Testis (tissue), 3 donors: ENCODE measurements around the gene WNT6. TPM values are rescaled to one million over a fixed set of nuclear protein-coding genes. Genes with fewer than 3 reads are reported as not detected.

Experiments
- DNase-seq: peaks from one replicate; pipeline ENCODE4 v3.0.0-alpha.2; 2019
- H3K27ac ChIP-seq, 2 donors: fragments of 200-600 bp; sonication (generic); one replicate each; pipeline ENCODE4 v1.5.1; 2019
- H3K27me3 ChIP-seq: fragments of 200-600 bp; sonication (generic); one replicate; pipeline ENCODE4 v1.5.1; 2019
- H3K36me3 ChIP-seq: fragments of 200-600 bp; sonication (generic); one replicate; pipeline ENCODE4 v1.5.1; 2017; ENCODE audit warnings: low read depth; ENCODE audit errors: missing control alignments
- H3K4me1 ChIP-seq: fragments of 200-600 bp; sonication (generic); one replicate; pipeline ENCODE4 v1.5.1; 2019
- H3K4me3 ChIP-seq, 2 donors: fragments of 200-600 bp; sonication (generic); one replicate each; pipeline ENCODE4 v1.5.1; 2017 to 2019
- H3K9me3 ChIP-seq: fragments of 200-600 bp; sonication (generic); one replicate; pipeline ENCODE4 v1.5.1; 2017
- POLR2A ChIP-seq: fragments of 450-650 bp; IDR thresholded peaks from one replicate; pipeline ENCODE4 v1.6.1; 2017; ENCODE audit warnings: antibody characterized with exemption, mild to moderate bottlenecking, moderate library complexity
- WGBS, 2 donors: methylation state at CpG; one replicate each; pipeline ENCODE4 v1.1.5; 2018; 5-methylcytosine and 5-hydroxymethylcytosine counted together
- intact Hi-C: fragments of 100-400 bp; cut with DNase I; formaldehyde crosslinking; loops from one replicate; pipeline ENCODE4 v1.15.1; 2023; ENCODE audit warnings: low total_unique reads
- polyA plus RNA-seq: library from polyadenylated mRNA; stranded (reverse); fragments of 350-450 nt; fragmentation: Illumina TruSeq; extraction: RNeasy Lipid Tissue Mini Kit (QIAGEN cat#74804); gene quantifications from one replicate; pipeline ENCODE4 v1.2.3, GENCODE V29; 2014; ENCODE audit warnings: low read depth, low replicate concordance; ENCODE audit not compliant: insufficient read depth
- total RNA-seq, 2 donors: library from RNA; depleted of rRNA; stranded (reverse); fragments of >200 nt; gene quantifications; one replicate each; pipeline ENCODE4 v1.2.3, GENCODE V29; 2016
- TF ChIP-seq, protein P1 (sequence below), 3 experiments: fragments of 450-650 bp in 2 of 3; fragments of 200-600 bp in 1 of 3; sonication (generic) in 1 of 3; IDR thresholded peaks; one replicate each; pipeline ENCODE4 v1.5.1; 2016 to 2019; ENCODE audit warnings: antibody characterized with exemption in 3 of 3, mild to moderate bottlenecking in 2 of 3, moderate library complexity in 1 of 3

WNT6 gene
- total and polyA plus RNA-seq, 3 donors from 2014 or later, result 2.7 to 46.5 (median 5.5) TPM

DNA sequence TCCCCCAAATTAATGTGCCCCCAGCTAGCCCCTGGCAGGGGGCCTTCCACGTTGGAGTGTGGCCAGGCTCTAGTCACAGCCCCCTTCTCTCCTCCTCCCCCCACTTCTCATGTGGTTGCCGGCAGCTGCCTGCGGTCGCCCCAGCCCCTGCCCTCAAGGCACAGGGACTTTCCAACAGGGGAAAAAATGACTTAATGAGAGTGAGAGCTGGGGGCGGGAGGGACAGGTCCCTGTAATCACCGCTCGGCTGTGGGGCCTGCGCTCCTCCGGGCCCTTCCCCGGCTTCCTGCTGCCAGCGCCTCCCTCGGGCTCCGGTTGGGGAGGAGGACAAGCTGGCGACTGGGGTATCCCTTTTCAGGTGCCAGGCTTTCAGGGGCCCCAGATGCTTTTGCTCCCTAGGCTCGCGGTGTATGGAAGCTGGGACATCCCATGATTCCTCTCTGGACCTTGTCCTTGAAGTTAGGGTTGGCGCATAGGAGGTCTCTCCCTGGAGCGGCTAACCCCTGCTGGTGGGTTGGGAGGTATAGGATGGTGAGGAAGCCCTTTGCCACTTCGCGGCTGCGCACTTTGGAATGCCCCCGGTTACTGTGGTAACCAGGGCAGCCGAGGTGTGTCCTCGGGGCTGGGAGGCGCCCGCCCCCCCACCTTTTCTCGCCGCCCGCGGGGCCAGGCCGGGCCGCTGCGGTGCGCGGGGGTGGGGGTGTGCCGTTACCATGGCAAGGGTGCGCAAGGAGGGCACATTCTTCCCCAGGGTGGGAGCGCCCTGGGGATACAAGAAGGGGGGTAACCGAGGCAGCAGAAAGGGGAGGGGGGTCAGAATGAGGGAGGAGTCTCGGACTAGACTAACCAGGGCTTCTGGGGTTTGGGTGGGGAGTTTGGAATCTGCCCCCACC is 37.1 kb downstream of the WNT6 start:
- Histone ChIP-seq H3K4me3 (no peak overlapping the region), H3K27ac (no peak overlapping the region), H3K36me3 (no peaks in the 10 kb centered on the region), H3K27me3 (no peaks in the 10 kb centered on the region), H3K9me3 (no peaks in the 10 kb centered on the region), H3K4me1 (peaks cover 20% of the 10 kb centered on the region)
- TF ChIP-seq POLR2A, result no peak
- 0 to 15% methylated on average over 7 to 29 of the region's 40 CpGs for whole genome bisulfite sequencing, 2 donors
- intact Hi-C loops, result no loop called here
- no peak for DNase-seq

GRCh38 chr2:218897394-218898108 is 37.9 kb downstream of the WNT6 start:
- intact Hi-C loops, result no loop called here
- no peak for TF ChIP-seq POLR2A
- TF ChIP-seq, protein P1, sequence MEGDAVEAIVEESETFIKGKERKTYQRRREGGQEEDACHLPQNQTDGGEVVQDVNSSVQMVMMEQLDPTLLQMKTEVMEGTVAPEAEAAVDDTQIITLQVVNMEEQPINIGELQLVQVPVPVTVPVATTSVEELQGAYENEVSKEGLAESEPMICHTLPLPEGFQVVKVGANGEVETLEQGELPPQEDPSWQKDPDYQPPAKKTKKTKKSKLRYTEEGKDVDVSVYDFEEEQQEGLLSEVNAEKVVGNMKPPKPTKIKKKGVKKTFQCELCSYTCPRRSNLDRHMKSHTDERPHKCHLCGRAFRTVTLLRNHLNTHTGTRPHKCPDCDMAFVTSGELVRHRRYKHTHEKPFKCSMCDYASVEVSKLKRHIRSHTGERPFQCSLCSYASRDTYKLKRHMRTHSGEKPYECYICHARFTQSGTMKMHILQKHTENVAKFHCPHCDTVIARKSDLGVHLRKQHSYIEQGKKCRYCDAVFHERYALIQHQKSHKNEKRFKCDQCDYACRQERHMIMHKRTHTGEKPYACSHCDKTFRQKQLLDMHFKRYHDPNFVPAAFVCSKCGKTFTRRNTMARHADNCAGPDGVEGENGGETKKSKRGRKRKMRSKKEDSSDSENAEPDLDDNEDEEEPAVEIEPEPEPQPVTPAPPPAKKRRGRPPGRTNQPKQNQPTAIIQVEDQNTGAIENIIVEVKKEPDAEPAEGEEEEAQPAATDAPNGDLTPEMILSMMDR (IDR thresholded peaks at IDR 0.05), result no peak
- Histone ChIP-seq H3K36me3 (no peaks in the 10 kb centered on the region), H3K27ac (no peak overlapping the region), H3K9me3 (no peaks in the 10 kb centered on the region), H3K4me3 (no peak overlapping the region), H3K27me3 (no peaks in the 10 kb centered on the region), H3K4me1 (peaks cover 18% of the 10 kb centered on the region)
- WGBS, 2 donors, result 1 to 9% methylated on average over 9 to 33 of the region's 34 CpGs
- no peak for DNase-seq

GRCh38 chr2:218898109-218898878 is 38.7 kb downstream of the WNT6 start:
- Histone ChIP-seq H3K27me3 (no peaks in the 10 kb centered on the region), H3K36me3 (no peaks in the 10 kb centered on the region), H3K9me3 (no peaks in the 10 kb centered on the region), H3K4me1 (peaks cover 17% of the 10 kb centered on the region), H3K4me3 (no peak overlapping the region), H3K27ac (no peak overlapping the region)
- WGBS, 2 donors, result 3 to 5% methylated on average over 38 of the region's 52 CpGs
- DNase-seq, result peak; percentile 86
- intact Hi-C loops, result no loop called here
- TF ChIP-seq, protein P1 (IDR thresholded peaks at IDR 0.05), result peak; percentile 91 to 99 (median 93)
- TF ChIP-seq POLR2A, result no peak

DNA sequence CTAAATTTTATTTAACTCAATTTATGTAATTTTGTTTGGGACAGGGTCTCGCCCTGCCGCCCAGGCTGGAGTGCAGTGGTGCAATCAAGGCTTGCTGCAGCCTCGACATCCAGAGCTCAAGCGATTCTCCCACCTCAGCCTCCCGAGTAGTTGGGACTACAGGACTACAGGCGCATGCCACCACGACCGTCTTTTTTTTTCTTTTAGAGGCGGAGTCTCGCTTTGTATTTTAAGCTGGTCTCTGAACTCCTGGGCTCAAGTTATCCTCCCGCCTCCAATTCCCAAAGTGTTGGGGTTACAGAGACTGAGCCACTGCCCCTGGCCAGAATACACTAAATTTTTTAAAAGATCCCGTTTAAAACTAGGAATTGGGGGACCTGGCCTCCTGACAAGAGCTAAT is 39.5 kb downstream of the WNT6 start:
- no peaks in the 10 kb centered on the region for H3K36me3 ChIP-seq
- TF ChIP-seq, protein P1 (IDR thresholded peaks at IDR 0.05), result no peak
- no peak for TF ChIP-seq POLR2A
- WGBS, 2 donors, result 28 to 35% methylated on average over 12 of the region's 12 CpGs
- peaks cover 17% of the 10 kb centered on the region for H3K4me1 ChIP-seq
- intact Hi-C loops, result no loop called here
- H3K4me3 ChIP-seq, result no peak overlapping the region
- H3K27ac ChIP-seq, result no peak overlapping the region
- no peaks in the 10 kb centered on the region for H3K27me3 ChIP-seq
- H3K9me3 ChIP-seq, result no peaks in the 10 kb centered on the region
- DNase-seq, result no peak

DNA sequence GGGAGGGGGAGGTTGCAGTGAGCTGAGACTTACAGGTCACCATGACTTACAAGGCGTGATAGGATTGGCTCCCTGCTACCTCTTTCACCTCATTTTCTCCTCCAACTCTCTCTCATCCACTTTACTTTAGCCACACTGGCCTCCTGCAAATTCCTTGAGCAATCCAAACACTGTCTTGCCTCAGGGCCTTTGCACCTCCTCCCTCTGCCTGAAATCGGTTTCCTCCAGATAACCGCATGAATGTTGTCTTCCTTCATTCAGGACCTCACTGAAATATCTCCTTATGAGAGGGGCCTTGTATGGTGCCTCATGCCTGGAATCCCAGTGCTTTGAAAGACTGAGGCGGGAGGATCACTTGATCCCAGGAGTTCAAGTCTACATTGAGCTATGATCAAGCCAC is 42.8 kb downstream of the WNT6 start:
- Histone ChIP-seq H3K4me3 (no peak overlapping the region), H3K27ac (no peak overlapping the region), H3K27me3 (no peaks in the 10 kb centered on the region), H3K36me3 (no peaks in the 10 kb centered on the region), H3K4me1 (peaks cover 10% of the 10 kb centered on the region), H3K9me3 (no peaks in the 10 kb centered on the region)
- intact Hi-C loops, result no loop called here
- no peak for TF ChIP-seq POLR2A
- TF ChIP-seq, protein P1 (IDR thresholded peaks at IDR 0.05), result no peak
- 86 to 93% methylated on average over 4 of the region's 4 CpGs for WGBS, 2 donors
- DNase-seq, result no peak
